Neural cell (in vitro differentiated cells): ENCODE data around the gene PDK4. TPM values are rescaled to one million over a fixed set of nuclear protein-coding genes. Genes with fewer than 3 reads are reported as not detected.

Source experiments
- H2AFZ ChIP-seq: fragments of 200-600, 300-800 bp; sonication (generic), shearing (Covaris generic); 2 replicates; pipeline ENCODE4 v1.6.0; 2014; ENCODE audit warnings: low read depth, mild to moderate bottlenecking, antibody characterized with exemption, low read length, moderate library complexity
- H3F3A ChIP-seq: fragments of 200-600 bp; shearing (Covaris generic); 2 replicates; pipeline ENCODE4 v1.6.1; 2016; ENCODE audit warnings: mild to moderate bottlenecking, moderate library complexity, mixed read lengths, antibody characterized with exemption, low read length; ENCODE audit not compliant: insufficient read depth, poor library complexity, severe bottlenecking
- H3K27ac ChIP-seq: fragments of 200-600, 300-800 bp; sonication (generic), shearing (Covaris generic); 2 replicates; pipeline ENCODE4 v1.5.1; 2014; ENCODE audit warnings: mild to moderate bottlenecking, low read length, moderate library complexity
- H3K27me3 ChIP-seq: fragments of 300-800, 200-600 bp; sonication (generic), shearing (Covaris generic); 2 replicates; pipeline ENCODE4 v1.6.0; 2014; ENCODE audit warnings: mild to moderate bottlenecking, low read depth, low read length, moderate library complexity; ENCODE audit not compliant: insufficient read depth
- H3K36me3 ChIP-seq: fragments of 300-800, 200-600 bp; sonication (generic), shearing (Covaris generic); 2 replicates; pipeline ENCODE4 v1.5.1; 2014; ENCODE audit warnings: mild to moderate bottlenecking, antibody characterized with exemption, low read length, moderate library complexity; ENCODE audit not compliant: insufficient read depth
- H3K4me2 ChIP-seq: fragments of 300-800, 200-600 bp; sonication (generic), shearing (Covaris generic); 2 replicates; pipeline ENCODE4 v1.6.0; 2014; ENCODE audit warnings: mild to moderate bottlenecking, low read length
- H3K4me3 ChIP-seq: fragments of 300-800, 200-600 bp; sonication (generic), shearing (Covaris generic); 2 replicates; pipeline ENCODE4 v1.5.1; 2014; ENCODE audit warnings: mild to moderate bottlenecking, low read length, moderate library complexity
- H3K79me2 ChIP-seq: fragments of 200-600 bp; shearing (Covaris generic); replicated peaks from 2 replicates; pipeline ENCODE4 v1.6.0; 2014; ENCODE audit warnings: mild to moderate bottlenecking, low read length, moderate library complexity; ENCODE audit not compliant: insufficient read depth
- H3K9ac ChIP-seq: fragments of 300-800, 200-600 bp; sonication (generic), shearing (Covaris generic); 2 replicates; pipeline ENCODE4 v1.6.1; 2016; ENCODE audit warnings: mild to moderate bottlenecking, low read length, mixed read lengths
- H3K9me2 ChIP-seq: fragments of 200-600 bp; shearing (Covaris generic); 2 replicates; pipeline ENCODE4 v1.6.1; 2016; ENCODE audit warnings: mild to moderate bottlenecking, low read length, mixed read lengths; ENCODE audit not compliant: insufficient read depth
- H3K9me3 ChIP-seq: fragments of 200-600, 300-800 bp; sonication (generic), shearing (Covaris generic); 2 replicates; pipeline ENCODE4 v1.6.1; 2016; ENCODE audit warnings: mild to moderate bottlenecking, mixed run types, low read length, moderate library complexity, mixed read lengths
- H4K20me1 ChIP-seq: fragments of 200-600 bp; shearing (Covaris generic); 2 replicates; pipeline ENCODE4 v1.6.1; 2016; ENCODE audit warnings: mild to moderate bottlenecking, mixed run types; ENCODE audit not compliant: insufficient read depth
- EP300 ChIP-seq: fragments of 450-650 bp; conservative IDR thresholded peaks from 2 replicates; pipeline ENCODE4 v1.6.1; 2014; ENCODE audit warnings: antibody characterized with exemption, mild to moderate bottlenecking, moderate library complexity; ENCODE audit not compliant: poor library complexity, severe bottlenecking
- EZH2 ChIP-seq: fragments of 200-600, 300-800 bp; shearing (Covaris generic), sonication (generic); IDR thresholded peaks from 2 replicates; pipeline ENCODE4 v1.6.1; 2014; ENCODE audit warnings: antibody characterized with exemption, low read length, borderline replicate concordance, mild to moderate bottlenecking; ENCODE audit not compliant: insufficient read depth, poor library complexity, severe bottlenecking
- MXI1 ChIP-seq: fragments of 450-650 bp; conservative IDR thresholded peaks from 2 replicates; pipeline ENCODE4 v1.6.1; 2014; ENCODE audit warnings: antibody characterized with exemption, mild to moderate bottlenecking; ENCODE audit not compliant: poor library complexity, severe bottlenecking
- POLR2AphosphoS5 ChIP-seq: IDR thresholded peaks from 2 replicates; pipeline ENCODE4 v1.6.1; 2012
- RAD21 ChIP-seq: fragments of 450-650 bp; conservative IDR thresholded peaks from 2 replicates; pipeline ENCODE4 v1.6.1; 2014; ENCODE audit warnings: antibody characterized with exemption, mild to moderate bottlenecking, moderate library complexity
- REST ChIP-seq: IDR thresholded peaks from 2 replicates; pipeline ENCODE4 v1.6.1; 2012; ENCODE audit warnings: borderline replicate concordance
- SMC3 ChIP-seq: fragments of 450-650 bp; conservative IDR thresholded peaks from 2 replicates; pipeline ENCODE4 v1.6.1; 2014; ENCODE audit warnings: antibody characterized with exemption, mild to moderate bottlenecking, moderate library complexity; ENCODE audit not compliant: poor library complexity
- TAF1 ChIP-seq: IDR thresholded peaks from 2 replicates; pipeline ENCODE4 v1.6.1; 2012; ENCODE audit warnings: low read depth
- polyA plus RNA-seq: library from polyadenylated mRNA; depleted of rRNA; stranded (reverse); fragments of >200 nt; gene quantifications from 2 replicates; pipeline ENCODE4 v1.2.3, GENCODE V29; 2014
- TF ChIP-seq, protein P1 (sequence below): fragments of 450-650 bp; IDR thresholded peaks from 2 replicates; pipeline ENCODE4 v1.5.1; 2014; ENCODE audit warnings: antibody characterized with exemption, mild to moderate bottlenecking, moderate library complexity; ENCODE audit not compliant: poor library complexity, severe bottlenecking

The PDK4 gene
- polyA plus RNA-seq, 1 donor from 2014 or later = not detected

DNA sequence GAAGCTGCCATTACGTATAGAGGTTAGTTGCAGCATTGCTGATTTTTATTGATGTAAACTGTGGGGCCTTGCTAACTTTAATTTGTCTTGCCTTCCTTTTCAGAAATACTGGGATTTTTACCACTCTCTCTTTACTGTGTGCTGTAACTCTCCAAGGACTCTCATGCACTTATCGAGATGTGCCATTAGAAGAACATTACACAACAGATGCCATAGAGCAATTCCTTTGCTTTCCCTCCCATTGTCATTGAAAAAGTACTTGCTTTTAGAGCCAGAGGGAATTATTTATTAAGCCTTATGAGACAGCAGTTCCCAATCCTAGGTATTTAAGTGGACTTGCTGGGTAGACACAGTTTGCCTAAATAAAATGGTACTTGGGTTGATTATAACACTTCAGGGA, 58.8 kb downstream of the PDK4 start:
- TF ChIP-seq MXI1 = no peak
- TF ChIP-seq, protein P1, sequence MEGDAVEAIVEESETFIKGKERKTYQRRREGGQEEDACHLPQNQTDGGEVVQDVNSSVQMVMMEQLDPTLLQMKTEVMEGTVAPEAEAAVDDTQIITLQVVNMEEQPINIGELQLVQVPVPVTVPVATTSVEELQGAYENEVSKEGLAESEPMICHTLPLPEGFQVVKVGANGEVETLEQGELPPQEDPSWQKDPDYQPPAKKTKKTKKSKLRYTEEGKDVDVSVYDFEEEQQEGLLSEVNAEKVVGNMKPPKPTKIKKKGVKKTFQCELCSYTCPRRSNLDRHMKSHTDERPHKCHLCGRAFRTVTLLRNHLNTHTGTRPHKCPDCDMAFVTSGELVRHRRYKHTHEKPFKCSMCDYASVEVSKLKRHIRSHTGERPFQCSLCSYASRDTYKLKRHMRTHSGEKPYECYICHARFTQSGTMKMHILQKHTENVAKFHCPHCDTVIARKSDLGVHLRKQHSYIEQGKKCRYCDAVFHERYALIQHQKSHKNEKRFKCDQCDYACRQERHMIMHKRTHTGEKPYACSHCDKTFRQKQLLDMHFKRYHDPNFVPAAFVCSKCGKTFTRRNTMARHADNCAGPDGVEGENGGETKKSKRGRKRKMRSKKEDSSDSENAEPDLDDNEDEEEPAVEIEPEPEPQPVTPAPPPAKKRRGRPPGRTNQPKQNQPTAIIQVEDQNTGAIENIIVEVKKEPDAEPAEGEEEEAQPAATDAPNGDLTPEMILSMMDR = no peak
- TF ChIP-seq EP300 = peak; percentile 34
- peak; percentile 52 for TF ChIP-seq POLR2AphosphoS5
- TF ChIP-seq RAD21 = no peak
- peak; percentile 72 for TF ChIP-seq REST
- Histone ChIP-seq H3K9ac (no peak overlapping the region), H2AFZ (no peak overlapping the region), H3F3A (no peaks in the 10 kb centered on the region), H3K36me3 (no peaks in the 10 kb centered on the region), H3K4me2 (no peak overlapping the region), H3K27me3 (no peaks in the 10 kb centered on the region), H3K9me2 (no peaks in the 10 kb centered on the region), H4K20me1 (no peaks in the 10 kb centered on the region), H3K4me3 (no peak overlapping the region), H3K9me3 (no peaks in the 10 kb centered on the region), H3K27ac (no peak overlapping the region), H3K79me2 (no peaks in the 10 kb centered on the region)

DNA sequence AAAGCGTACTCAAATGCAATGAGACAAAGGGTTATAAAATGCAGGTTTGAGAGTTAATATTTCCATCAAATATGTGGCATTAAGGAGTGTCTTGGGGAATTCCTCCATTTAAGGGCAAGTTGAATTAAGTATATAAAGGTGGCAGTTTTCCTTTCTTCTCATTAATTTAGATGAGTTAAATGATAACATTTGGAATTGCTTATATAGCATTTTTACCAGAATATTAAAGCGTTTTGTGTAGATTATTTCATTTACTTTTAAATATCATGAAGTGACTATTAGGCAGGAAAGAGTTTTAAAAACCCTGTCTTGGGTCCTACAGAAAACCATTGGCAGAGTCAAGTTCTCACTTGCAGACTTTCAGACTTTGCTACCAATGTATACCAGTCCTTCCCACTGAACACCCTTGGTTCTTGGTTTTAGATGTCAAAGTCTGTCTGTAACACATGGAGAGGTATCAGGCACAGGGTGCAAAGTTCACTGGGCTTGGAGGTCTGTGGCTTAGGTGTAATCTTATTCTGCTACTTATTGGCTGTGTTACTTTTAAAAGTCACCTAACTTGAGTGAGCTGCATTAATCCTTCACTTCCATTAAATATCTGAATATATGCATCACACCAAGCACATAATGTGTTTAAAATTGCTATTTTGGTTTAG, 59.5 kb downstream of the PDK4 start:
- H3K27ac ChIP-seq = no peak overlapping the region
- no peak overlapping the region for H2AFZ ChIP-seq
- TF ChIP-seq SMC3 (no peak), TAF1 (no peak), EP300 (no peak), RAD21 (no peak)
- H3K79me2 ChIP-seq = no peaks in the 10 kb centered on the region
- H3K9me3 ChIP-seq = no peaks in the 10 kb centered on the region
- no peaks in the 10 kb centered on the region for H3K27me3 ChIP-seq
- no peak overlapping the region for H3K9ac ChIP-seq
- H3K36me3 ChIP-seq = no peaks in the 10 kb centered on the region
- H3F3A ChIP-seq = no peaks in the 10 kb centered on the region
- no peaks in the 10 kb centered on the region for H4K20me1 ChIP-seq
- H3K4me2 ChIP-seq = no peak overlapping the region
- no peak overlapping the region for H3K4me3 ChIP-seq
- H3K9me2 ChIP-seq = no peaks in the 10 kb centered on the region

- H2AFZ ChIP-seq = no peak overlapping the region
- no peaks in the 10 kb centered on the region for H3K27me3 ChIP-seq
- no peaks in the 10 kb centered on the region for H3F3A ChIP-seq
- H3K9me3 ChIP-seq = no peaks in the 10 kb centered on the region
- H3K4me3 ChIP-seq = no peak overlapping the region
- no peaks in the 10 kb centered on the region for H3K79me2 ChIP-seq
- no peak overlapping the region for H3K27ac ChIP-seq
- H3K36me3 ChIP-seq = no peaks in the 10 kb centered on the region
- TF ChIP-seq POLR2AphosphoS5 = no peak
- TF ChIP-seq EP300 = no peak
- no peak for TF ChIP-seq TAF1
- TF ChIP-seq, protein P1 = no peak
- no peak for TF ChIP-seq REST
- TF ChIP-seq EZH2 = no peak
- no peaks in the 10 kb centered on the region for H4K20me1 ChIP-seq
- H3K4me2 ChIP-seq = no peak overlapping the region
- no peaks in the 10 kb centered on the region for H3K9me2 ChIP-seq
- no peak overlapping the region for H3K9ac ChIP-seq
Observed at GRCh38 chr7:95535662-95536061, 60.7 kb downstream of the PDK4 start.
